Fibroblast of mammary gland (primary cell): ENCODE results near the gene RMDN2.
A peak's percentile ranks its signal among the peaks of the same experiment; 100 is the strongest.

ENCODE experiments used
- DNase-seq: peaks from one replicate; pipeline ENCODE4 v3.0.0-alpha.2; 2010; ENCODE audit warnings: low read depth
- H3K4me3 ChIP-seq: 2 replicates; pipeline ENCODE4 v1.5.1; 2011; ENCODE audit warnings: low read depth, mild to moderate bottlenecking, low read length, moderate library complexity; ENCODE audit not compliant: control insufficient read depth
- CTCF ChIP-seq: conservative IDR thresholded peaks from 2 replicates; pipeline ENCODE4 v1.5.1; 2011; ENCODE audit warnings: low read depth, low read length, inconsistent platforms; ENCODE audit not compliant: control insufficient read depth, insufficient read depth

RMDN2 gene

DNA sequence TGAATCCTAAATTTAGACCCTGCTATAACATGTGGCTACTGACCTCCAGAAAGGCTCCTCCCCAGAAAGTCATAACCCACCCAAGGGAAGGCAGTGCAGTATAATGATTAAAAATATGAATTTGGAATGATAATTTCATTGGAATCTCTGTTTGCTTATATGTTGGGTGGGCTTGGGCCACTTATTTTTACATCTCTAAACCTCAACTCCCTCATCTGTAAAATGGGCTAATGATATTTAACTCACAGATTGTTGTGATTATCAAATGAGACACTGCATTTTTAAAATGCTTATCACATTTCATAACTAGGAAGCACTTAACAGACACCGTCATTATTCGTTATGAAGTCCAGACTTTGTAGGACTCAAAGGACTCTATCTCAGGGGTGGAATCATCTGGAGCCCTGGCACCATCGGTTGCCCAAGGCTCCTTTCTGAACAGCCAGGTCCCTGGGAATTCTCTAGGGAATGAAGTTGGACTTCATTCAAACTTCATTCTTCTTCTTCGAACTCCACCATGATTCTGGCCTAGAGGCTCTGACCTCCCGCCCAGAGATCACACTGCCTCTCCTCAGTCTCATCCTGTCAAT, 33.1 kb upstream of the RMDN2 start:
- no peak overlapping the region for H3K4me3 ChIP-seq
- no peak for TF ChIP-seq CTCF
- DNase-seq: no peak

- no peak for TF ChIP-seq CTCF
- H3K4me3 ChIP-seq: no peak overlapping the region
- DNase-seq: no peak
These were observed 32.5 kb upstream of the RMDN2 start for GRCh38 chr2:37892436-37893114.

DNA sequence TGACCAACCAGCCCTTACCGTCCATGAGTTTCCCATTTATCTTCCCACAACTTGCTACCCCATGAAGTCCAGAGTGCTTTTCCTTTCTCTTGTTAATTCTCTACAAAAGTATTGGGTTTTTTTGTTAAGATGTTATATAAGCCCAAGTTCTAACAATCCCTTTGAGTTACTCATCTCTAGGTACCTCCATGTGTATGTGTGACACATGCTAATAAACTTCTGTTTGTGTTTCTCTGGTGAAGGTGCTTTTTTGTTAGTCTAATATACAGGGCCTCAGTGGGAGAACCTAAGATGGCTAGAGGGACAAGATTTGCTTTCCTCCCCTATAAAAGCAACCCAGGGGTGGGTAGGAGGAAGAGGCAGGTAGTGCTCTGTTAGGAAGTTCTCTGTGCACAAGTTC, 31.8 kb upstream of the RMDN2 start:
- no peak for TF ChIP-seq CTCF
- no peak for DNase-seq
- H3K4me3 ChIP-seq: no peak overlapping the region

DNA sequence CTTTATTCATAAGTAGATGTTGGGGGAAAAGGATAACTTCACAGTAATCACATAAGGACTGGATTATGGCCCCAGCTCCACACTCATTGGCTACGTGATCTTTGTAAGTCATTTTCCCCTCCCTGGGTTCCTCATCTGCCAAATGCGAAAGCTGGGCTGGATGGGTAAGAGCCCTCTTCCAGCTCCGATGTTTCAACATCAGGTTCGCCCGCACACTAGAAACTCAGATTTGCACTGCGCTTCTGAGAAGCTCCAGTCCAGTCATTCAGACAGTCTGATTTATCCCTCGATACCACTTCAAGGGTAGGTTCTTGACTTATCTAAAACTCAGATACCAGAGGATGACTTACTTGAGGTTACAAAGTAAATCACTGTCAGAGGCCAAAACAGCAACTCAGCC, 31.0 kb upstream of the RMDN2 start:
- no peak for DNase-seq
- H3K4me3 ChIP-seq: no peak overlapping the region
- TF ChIP-seq CTCF: no peak

- peak; percentile 52 for DNase-seq
These were observed 30.5 kb upstream of the RMDN2 start for GRCh38 chr2:37894601-37895000.

GRCh38 chr2:37895140-37895539, 29.9 kb upstream of the RMDN2 start:
- no peak for TF ChIP-seq CTCF
- H3K4me3 ChIP-seq: no peak overlapping the region
- DNase-seq: no peak

More at GRCh38 chr2:37894601-37895000, 30.5 kb upstream of the RMDN2 start:
- H3K4me3 ChIP-seq: no peak overlapping the region
- TF ChIP-seq CTCF: no peak

DNA sequence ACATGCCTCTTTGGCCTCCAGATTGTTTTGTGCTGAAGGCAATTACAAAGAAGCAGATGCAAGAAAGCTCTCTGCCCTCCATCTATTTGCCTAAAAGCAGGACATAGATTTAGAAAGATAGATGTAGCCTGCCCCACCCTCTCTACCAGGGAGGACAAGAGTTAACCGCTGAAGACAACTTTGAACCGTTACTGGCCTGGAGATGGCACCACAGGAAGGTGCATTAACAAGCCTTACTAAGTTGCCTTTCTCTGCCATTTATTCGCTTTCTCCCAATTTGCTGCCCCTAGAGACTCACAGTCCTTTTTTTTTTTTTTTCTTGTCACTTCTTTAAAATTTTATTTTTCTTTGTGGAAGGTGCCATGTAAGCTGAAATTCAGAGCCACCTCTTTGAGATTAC, 28.8 kb upstream of the RMDN2 start:
- no peak for TF ChIP-seq CTCF
- peak; percentile 24 for DNase-seq

More for the DNA sequence above, 28.8 kb upstream of the RMDN2 start:
- H3K4me3 ChIP-seq: no peak overlapping the region
